Gastroesophageal sphincter (tissue), 3 donors: Measurements from ENCODE around the gene ADCY9.

Experiments
- CTCF ChIP-seq, 4 experiments: fragments of 200-600 bp in 2 of 4; fragments of 450-650 bp in 2 of 4; sonication (generic) in 1 of 4; IDR thresholded peaks; one replicate each; pipeline ENCODE4 v1.5.1; 2017 to 2019; ENCODE audit warnings: antibody characterized with exemption in 4 of 4, mild to moderate bottlenecking in 2 of 4, moderate library complexity in 2 of 4
- POLR2A ChIP-seq, 2 donors: fragments of 450-650 bp; IDR thresholded peaks; one replicate each; pipeline ENCODE4 v1.6.1; 2017; ENCODE audit warnings: antibody characterized with exemption in 2 of 2, mild to moderate bottlenecking in 2 of 2, moderate library complexity in 1 of 2
- POLR2AphosphoS5 ChIP-seq: sonication (generic); formaldehyde crosslinking; IDR thresholded peaks from one replicate; pipeline ENCODE4 v1.6.1; 2017; ENCODE audit warnings: antibody characterized with exemption

- TF ChIP-seq POLR2A (IDR thresholded peaks at IDR 0.05) = no peak
- TF ChIP-seq POLR2AphosphoS5 = no peak
- no peak for TF ChIP-seq CTCF (IDR thresholded peaks at IDR 0.05)
Measured at GRCh38 chr16:4081047-4081446, 35.2 kb downstream of the ADCY9 start.
